ENCODE measurements around the gene SLC29A1.
"Not testable (repeated sequence)": the region's sequence is repeated elsewhere in the genome, so short reads cannot be mapped to it uniquely, and the experiment has no call there.

The SLC29A1 gene

GRCh38 chr6:44194326-44194725 lies 29.1 kb upstream of the SLC29A1 start:
- DNase-seq (ENCODE audit: low read depth) = no peak

GRCh38 chr6:44196351-44196750 lies 27.0 kb upstream of the SLC29A1 start:
- DNase-seq (ENCODE audit: low read depth) = not testable (repeated sequence)

- DNase-seq (ENCODE audit: low read depth) = no peak
These were observed 24.7 kb upstream of the SLC29A1 start for GRCh38 chr6:44198684-44199083.

- no peak for DNase-seq (ENCODE audit: low read depth)
These were observed 23.5 kb upstream of the SLC29A1 start for GRCh38 chr6:44199883-44200282.

GRCh38 chr6:44201200-44201599 lies 22.2 kb upstream of the SLC29A1 start:
- no peak for DNase-seq (ENCODE audit: low read depth)

- no peak for DNase-seq (ENCODE audit: low read depth)
These were observed 21.6 kb upstream of the SLC29A1 start for GRCh38 chr6:44201638-44202303.

GRCh38 chr6:44202332-44202971 lies 20.9 kb upstream of the SLC29A1 start:
- no peak for DNase-seq (ENCODE audit: low read depth)

GRCh38 chr6:44202972-44203750 lies 20.2 kb upstream of the SLC29A1 start:
- no peak for DNase-seq (ENCODE audit: low read depth)

- DNase-seq (ENCODE audit: low read depth) = peak; percentile 47
These were observed 19.4 kb upstream of the SLC29A1 start for GRCh38 chr6:44203955-44204354.

GRCh38 chr6:44207966-44208365 lies 15.4 kb upstream of the SLC29A1 start:
- DNase-seq (ENCODE audit: low read depth) = no peak

GRCh38 chr6:44211284-44211683 lies 12.1 kb upstream of the SLC29A1 start:
- DNase-seq (ENCODE audit: low read depth) = no peak

GRCh38 chr6:44214307-44214706 lies 9.1 kb upstream of the SLC29A1 start:
- no peak for DNase-seq (ENCODE audit: low read depth)

GRCh38 chr6:44216677-44217331 lies 6.6 kb upstream of the SLC29A1 start, which contains the start of gene MYMX:
Gene MYMX, plus strand, starts transcription at chr6:44216926. Its CDS starts 546 bp downstream, at chr6:44217472.
- no peak for DNase-seq (ENCODE audit: low read depth)

- no peak for DNase-seq (ENCODE audit: low read depth)
These were observed 5.9 kb upstream of the SLC29A1 start for GRCh38 chr6:44217332-44218143.

- DNase-seq (ENCODE audit: low read depth) = peak; percentile 33
These were observed 4.2 kb upstream of the SLC29A1 start for GRCh38 chr6:44219053-44219814.

- DNase-seq (ENCODE audit: low read depth) = no peak
These were observed 3.3 kb upstream of the SLC29A1 start for GRCh38 chr6:44219815-44220784.

- DNase-seq (ENCODE audit: low read depth) = no peak
These were observed 2.5 kb upstream of the SLC29A1 start for GRCh38 chr6:44220913-44221290.

GRCh38 chr6:44221291-44221960 lies 2.0 kb upstream of the SLC29A1 start:
- DNase-seq (ENCODE audit: low read depth) = peak; percentile 77

- DNase-seq (ENCODE audit: low read depth) = no peak
These were observed 1.4 kb upstream of the SLC29A1 start for GRCh38 chr6:44221961-44222335.
